Cardiac muscle cell (in vitro differentiated cells and primary cell): ENCODE measurements around the gene CSF2. TPM values are rescaled to one million over a fixed set of nuclear protein-coding genes. Genes with fewer than 3 reads are reported as not detected.

Experiments used
- DNase-seq, 2 donors: peaks; one replicate each; pipeline versions ENCODE4 v3.0.0 to v3.0.0-alpha.2; 2010 to 2017; ENCODE audit warnings: low read depth in 1 of 2, low spot score in 1 of 2
- H3K27ac ChIP-seq: fragments of 200-600 bp; sonication (generic); 2 replicates; pipeline ENCODE4 v1.5.1; 2016
- H3K27me3 ChIP-seq: fragments of 200-600 bp; sonication (generic); 2 replicates; pipeline ENCODE4 v1.6.0; 2016; ENCODE audit warnings: control low read depth
- H3K36me3 ChIP-seq: fragments of 200-600 bp; sonication (generic); 2 replicates; pipeline ENCODE4 v1.5.1; 2016; ENCODE audit warnings: control low read depth
- H3K4me1 ChIP-seq: fragments of 200-600 bp; sonication (generic); 2 replicates; pipeline ENCODE4 v1.8.1; 2017; ENCODE audit warnings: low read depth, mild to moderate bottlenecking, mixed run types
- H3K4me3 ChIP-seq: fragments of 200-600 bp; sonication (generic); 2 replicates; pipeline ENCODE4 v1.5.1; 2016; ENCODE audit warnings: mild to moderate bottlenecking
- H3K9me3 ChIP-seq: fragments of 200-600 bp; sonication (generic); 2 replicates; pipeline ENCODE4 v1.5.1; 2017; ENCODE audit warnings: low read depth, mild to moderate bottlenecking, control low read depth
- polyA plus RNA-seq: library from polyadenylated mRNA; unstranded; fragments of >200 nt; fragmentation: Nextera tagmentation; extraction: Ambion mirVana; gene quantifications from 2 replicates; pipeline ENCODE4 v1.2.1, GENCODE V29; 2016
- total RNA-seq: library from RNA; depleted of rRNA; stranded (reverse); fragments of >200 nt; gene quantifications from 2 replicates; pipeline ENCODE4 v1.2.3, GENCODE V29; 2016
- TF ChIP-seq, protein P1 (sequence below): IDR thresholded peaks from 2 replicates; pipeline ENCODE4 v1.5.1; 2012; ENCODE audit warnings: low read depth, mild to moderate bottlenecking, low read length

CSF2 gene
- total and polyA plus RNA-seq, 2 experiments from 2014 or later = not detected

GRCh38 chr5:132050661-132051552 is 22.7 kb upstream of the CSF2 start:
- Histone ChIP-seq H3K36me3 (no peaks in the 10 kb centered on the region), H3K4me3 (no peak overlapping the region), H3K9me3 (no peaks in the 10 kb centered on the region), H3K27me3 (no peaks in the 10 kb centered on the region), H3K4me1 (no peaks in the 10 kb centered on the region), H3K27ac (no peak overlapping the region)
- no peak for DNase-seq
- TF ChIP-seq, protein P1, sequence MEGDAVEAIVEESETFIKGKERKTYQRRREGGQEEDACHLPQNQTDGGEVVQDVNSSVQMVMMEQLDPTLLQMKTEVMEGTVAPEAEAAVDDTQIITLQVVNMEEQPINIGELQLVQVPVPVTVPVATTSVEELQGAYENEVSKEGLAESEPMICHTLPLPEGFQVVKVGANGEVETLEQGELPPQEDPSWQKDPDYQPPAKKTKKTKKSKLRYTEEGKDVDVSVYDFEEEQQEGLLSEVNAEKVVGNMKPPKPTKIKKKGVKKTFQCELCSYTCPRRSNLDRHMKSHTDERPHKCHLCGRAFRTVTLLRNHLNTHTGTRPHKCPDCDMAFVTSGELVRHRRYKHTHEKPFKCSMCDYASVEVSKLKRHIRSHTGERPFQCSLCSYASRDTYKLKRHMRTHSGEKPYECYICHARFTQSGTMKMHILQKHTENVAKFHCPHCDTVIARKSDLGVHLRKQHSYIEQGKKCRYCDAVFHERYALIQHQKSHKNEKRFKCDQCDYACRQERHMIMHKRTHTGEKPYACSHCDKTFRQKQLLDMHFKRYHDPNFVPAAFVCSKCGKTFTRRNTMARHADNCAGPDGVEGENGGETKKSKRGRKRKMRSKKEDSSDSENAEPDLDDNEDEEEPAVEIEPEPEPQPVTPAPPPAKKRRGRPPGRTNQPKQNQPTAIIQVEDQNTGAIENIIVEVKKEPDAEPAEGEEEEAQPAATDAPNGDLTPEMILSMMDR = no peak

DNA sequence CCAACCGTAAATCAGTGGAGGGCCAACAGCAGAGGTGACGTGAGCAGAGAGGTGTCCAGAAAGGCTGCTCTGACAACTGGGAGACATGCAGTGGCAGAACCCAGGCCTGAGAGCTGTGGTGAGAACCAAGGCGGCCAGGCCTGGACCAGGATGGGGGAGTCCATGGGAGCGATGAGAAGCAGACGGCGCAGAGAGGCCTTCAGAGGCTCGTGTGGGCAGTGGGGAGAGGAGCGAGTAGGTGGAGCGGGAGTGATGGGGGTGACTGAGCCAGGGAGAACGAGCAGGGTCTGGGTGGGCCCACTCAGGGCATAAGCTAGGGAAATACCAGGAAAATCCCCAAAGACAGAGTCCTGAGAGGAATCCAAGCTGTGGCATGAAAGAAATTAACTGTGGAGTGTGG is 21.1 kb upstream of the CSF2 start:
- no peaks in the 10 kb centered on the region for H3K36me3 ChIP-seq
- TF ChIP-seq, protein P1 = no peak
- no peak for DNase-seq
- no peaks in the 10 kb centered on the region for H3K9me3 ChIP-seq
- H3K27me3 ChIP-seq = no peaks in the 10 kb centered on the region
- no peak overlapping the region for H3K4me3 ChIP-seq
- H3K4me1 ChIP-seq = no peaks in the 10 kb centered on the region
- H3K27ac ChIP-seq = no peak overlapping the region

GRCh38 chr5:132053483-132053882 is 20.1 kb upstream of the CSF2 start:
- DNase-seq = no peak
- Histone ChIP-seq H3K4me1 (no peaks in the 10 kb centered on the region), H3K4me3 (no peak overlapping the region), H3K36me3 (no peaks in the 10 kb centered on the region), H3K27ac (no peak overlapping the region), H3K27me3 (no peaks in the 10 kb centered on the region), H3K9me3 (no peaks in the 10 kb centered on the region)
- TF ChIP-seq, protein P1 = no peak

DNA sequence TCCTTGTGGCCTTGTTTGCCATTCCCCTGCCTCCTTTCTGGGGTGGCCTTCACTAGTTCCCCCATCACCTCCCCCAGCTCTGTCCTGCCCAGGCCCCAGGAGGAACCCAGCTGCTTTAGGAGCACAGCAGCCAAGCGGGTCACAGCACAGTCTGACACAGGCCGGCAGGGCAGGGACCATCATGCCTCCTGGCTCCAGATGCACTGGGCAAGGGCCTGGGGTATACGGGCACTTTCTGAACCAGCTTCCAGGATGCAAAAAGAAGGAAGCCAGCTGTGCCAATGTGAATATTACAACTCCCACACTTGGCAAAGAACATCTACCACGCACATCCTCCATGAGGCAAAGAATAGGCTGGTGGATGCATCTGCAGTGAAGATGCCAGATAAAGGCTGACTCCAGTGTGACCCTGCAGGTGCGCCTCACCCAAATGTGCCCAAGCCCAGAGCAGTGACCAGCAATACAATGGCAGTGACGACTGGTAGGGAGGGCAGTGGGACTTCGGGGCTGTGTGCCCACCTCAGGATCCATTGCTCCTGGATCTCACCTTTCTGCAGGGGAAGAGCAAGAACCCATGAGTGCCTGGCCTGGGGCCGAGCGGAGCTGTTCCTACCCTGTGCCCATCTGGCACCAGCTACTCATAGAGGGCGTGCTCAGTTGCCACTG is 19.4 kb upstream of the CSF2 start:
- Histone ChIP-seq H3K4me3 (no peak overlapping the region), H3K4me1 (no peaks in the 10 kb centered on the region), H3K27ac (no peak overlapping the region), H3K9me3 (no peaks in the 10 kb centered on the region), H3K36me3 (no peaks in the 10 kb centered on the region), H3K27me3 (no peaks in the 10 kb centered on the region)
- TF ChIP-seq, protein P1 = no peak
- no peak for DNase-seq

DNA sequence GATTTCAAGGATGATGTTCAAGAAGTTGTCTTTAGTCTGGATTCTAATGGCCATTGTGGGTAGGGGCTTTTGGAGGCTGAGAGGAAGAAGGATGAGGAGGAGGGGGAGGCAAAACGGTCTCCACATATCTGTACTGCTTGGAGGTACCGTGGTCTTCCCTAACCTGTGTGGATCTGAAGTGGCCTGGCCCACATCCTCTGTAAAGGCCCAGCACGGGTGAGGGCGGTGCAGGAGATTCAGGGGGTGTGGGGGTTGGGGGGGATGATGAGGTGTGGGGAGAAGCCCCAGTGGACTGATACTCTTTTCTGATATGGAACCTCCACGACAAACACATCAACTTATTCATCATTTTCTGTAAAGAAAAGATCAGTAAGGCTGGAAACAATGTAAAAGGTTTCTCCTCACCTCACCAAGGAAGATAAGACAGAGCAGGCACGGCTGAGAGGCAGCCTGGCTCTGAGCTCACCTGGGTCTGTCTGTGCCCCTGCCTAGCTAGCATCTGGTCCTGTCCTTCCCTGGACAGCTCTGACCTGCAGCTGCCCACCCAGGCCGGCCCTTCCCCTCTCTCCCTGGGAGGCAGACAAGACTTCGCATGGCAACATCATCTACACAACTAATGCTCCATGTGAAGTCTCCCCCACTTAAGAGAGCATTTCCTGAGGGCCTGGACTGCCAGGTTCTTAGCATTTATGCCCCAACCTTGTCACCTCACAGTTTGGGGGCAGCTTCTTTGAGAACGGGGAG is 18.7 kb upstream of the CSF2 start:
- H3K27me3 ChIP-seq = no peaks in the 10 kb centered on the region
- H3K36me3 ChIP-seq = no peaks in the 10 kb centered on the region
- no peaks in the 10 kb centered on the region for H3K9me3 ChIP-seq
- H3K4me3 ChIP-seq = no peak overlapping the region
- DNase-seq = no peak
- TF ChIP-seq, protein P1 = no peak
- no peak overlapping the region for H3K27ac ChIP-seq
- no peaks in the 10 kb centered on the region for H3K4me1 ChIP-seq
